ENCODE data around the gene DNA2. TPM values are rescaled to one million over a fixed set of nuclear protein-coding genes. Genes with fewer than 3 reads are reported as not detected.

Gene DNA2
- total RNA-seq, 1 donor from 2014 or later: 1.4 TPM

DNA sequence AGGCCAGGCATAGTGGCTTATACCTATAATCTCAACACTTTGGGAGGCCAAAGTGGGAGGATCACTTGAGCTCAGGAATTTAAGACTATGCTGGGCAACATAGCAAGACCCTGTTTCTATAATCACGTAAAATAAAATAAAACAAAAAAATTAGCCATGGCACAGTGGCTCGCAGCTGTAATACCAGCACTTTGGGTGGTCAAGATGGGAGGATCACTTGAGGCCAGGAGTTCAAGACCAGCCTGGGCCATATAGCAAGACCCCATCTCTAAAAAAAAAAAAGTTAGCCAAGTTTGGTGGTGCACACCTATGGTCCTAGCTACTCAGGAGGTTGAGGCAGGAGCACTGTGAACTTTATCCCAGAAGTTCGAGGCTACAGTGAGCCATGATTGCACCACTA, 30.9 kb downstream of the DNA2 start:
- no peaks in the 10 kb centered on the region for H3K36me3 ChIP-seq
- no peak overlapping the region for H3K27ac ChIP-seq
- intact Hi-C loops (cut with DNase I): no loop called here
- H3K9me3 ChIP-seq: no peaks in the 10 kb centered on the region
- H3K27me3 ChIP-seq: no peaks in the 10 kb centered on the region
- no peak overlapping the region for H3K4me3 ChIP-seq
- H3K4me1 ChIP-seq: no peaks in the 10 kb centered on the region
- DNase-seq (ENCODE audit: low spot score in 2 of 2): no peak
- TF ChIP-seq, protein P1, sequence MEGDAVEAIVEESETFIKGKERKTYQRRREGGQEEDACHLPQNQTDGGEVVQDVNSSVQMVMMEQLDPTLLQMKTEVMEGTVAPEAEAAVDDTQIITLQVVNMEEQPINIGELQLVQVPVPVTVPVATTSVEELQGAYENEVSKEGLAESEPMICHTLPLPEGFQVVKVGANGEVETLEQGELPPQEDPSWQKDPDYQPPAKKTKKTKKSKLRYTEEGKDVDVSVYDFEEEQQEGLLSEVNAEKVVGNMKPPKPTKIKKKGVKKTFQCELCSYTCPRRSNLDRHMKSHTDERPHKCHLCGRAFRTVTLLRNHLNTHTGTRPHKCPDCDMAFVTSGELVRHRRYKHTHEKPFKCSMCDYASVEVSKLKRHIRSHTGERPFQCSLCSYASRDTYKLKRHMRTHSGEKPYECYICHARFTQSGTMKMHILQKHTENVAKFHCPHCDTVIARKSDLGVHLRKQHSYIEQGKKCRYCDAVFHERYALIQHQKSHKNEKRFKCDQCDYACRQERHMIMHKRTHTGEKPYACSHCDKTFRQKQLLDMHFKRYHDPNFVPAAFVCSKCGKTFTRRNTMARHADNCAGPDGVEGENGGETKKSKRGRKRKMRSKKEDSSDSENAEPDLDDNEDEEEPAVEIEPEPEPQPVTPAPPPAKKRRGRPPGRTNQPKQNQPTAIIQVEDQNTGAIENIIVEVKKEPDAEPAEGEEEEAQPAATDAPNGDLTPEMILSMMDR (IDR thresholded peaks at IDR 0.05): no peak

DNA sequence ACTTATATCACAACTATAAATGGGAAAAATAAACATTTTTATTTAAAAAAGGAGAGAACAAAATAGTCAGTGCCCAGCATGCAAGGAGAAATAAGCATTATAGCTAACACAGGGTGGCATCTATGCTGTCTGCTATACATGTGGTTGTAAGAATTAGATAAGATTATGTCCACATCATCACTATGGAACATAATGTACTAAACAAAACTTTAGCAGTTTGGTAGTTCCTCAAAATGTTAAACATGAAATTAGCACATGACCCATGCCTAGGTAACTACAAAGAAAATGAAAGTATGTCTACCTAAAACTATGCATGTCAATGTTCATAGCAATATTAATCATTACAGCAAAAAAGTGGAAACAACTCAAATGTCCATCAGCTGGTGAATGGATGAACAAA, 36.0 kb downstream of the DNA2 start:
- Histone ChIP-seq H3K4me1 (no peaks in the 10 kb centered on the region), H3K27ac (no peak overlapping the region), H3K36me3 (no peaks in the 10 kb centered on the region), H3K9me3 (no peaks in the 10 kb centered on the region), H3K4me3 (no peak overlapping the region), H3K27me3 (no peaks in the 10 kb centered on the region)
- TF ChIP-seq, protein P1 (IDR thresholded peaks at IDR 0.05): no peak
- intact Hi-C loops (cut with DNase I): no loop called here
- no peak for DNase-seq (ENCODE audit: low spot score in 2 of 2)

DNA sequence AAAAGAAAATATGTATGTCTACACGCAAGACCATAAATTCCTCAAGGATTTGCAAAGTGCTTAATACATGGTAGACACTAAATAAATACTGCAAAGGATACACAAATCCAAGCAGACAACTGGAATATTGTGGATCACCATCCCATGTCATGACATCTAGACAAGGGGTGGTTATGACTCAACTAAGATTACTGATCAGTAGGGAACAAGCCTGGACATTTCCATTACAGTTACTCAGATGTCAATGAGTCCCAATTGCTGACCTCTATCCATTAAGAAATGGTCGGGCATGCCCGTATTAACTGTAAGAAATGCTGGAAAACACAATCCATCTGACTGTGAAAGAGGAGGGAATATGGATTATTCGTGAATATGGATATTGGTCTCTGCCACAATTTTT, 37.1 kb downstream of the DNA2 start:
- TF ChIP-seq, protein P1 (IDR thresholded peaks at IDR 0.05): no peak
- H3K27me3 ChIP-seq: no peaks in the 10 kb centered on the region
- H3K27ac ChIP-seq: no peak overlapping the region
- intact Hi-C loops (cut with DNase I): no loop called here
- no peaks in the 10 kb centered on the region for H3K36me3 ChIP-seq
- DNase-seq (ENCODE audit: low spot score in 2 of 2): no peak
- H3K4me1 ChIP-seq: no peaks in the 10 kb centered on the region
- no peaks in the 10 kb centered on the region for H3K9me3 ChIP-seq
- H3K4me3 ChIP-seq: no peak overlapping the region

DNA sequence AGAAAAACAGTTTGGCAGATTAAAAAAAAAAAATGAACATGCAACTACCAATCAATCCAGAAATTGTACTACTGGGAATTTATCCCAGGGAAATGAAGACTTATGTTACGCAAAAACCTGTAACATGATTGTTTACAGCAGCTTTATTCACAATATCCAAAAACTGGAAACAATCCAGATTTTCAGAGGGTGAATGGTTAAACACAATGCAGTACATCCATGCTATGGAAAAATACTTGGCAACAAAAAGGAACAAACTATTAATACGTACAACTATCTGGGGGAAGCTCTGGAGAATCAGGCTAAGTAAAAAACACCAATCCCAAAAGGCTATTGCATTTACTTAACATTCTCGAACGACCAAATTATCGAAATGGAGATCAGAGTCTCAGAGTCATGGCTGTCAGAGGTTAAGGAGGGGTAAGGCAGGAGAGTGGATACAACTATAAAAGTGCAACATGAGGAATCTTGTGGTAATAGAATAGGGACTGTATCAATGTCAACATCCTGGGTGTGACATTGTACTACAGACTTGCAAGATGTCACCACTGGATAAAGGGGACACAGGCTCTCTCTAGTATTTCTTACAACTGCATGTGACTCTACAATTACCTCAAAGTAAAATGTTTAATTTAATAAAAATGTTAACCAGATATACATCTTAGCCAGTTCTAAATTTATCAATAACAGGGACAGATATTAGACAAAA, 43.2 kb downstream of the DNA2 start:
- H3K36me3 ChIP-seq: no peaks in the 10 kb centered on the region
- H3K4me1 ChIP-seq: no peaks in the 10 kb centered on the region
- no peaks in the 10 kb centered on the region for H3K27me3 ChIP-seq
- H3K27ac ChIP-seq: no peak overlapping the region
- no peak overlapping the region for H3K4me3 ChIP-seq
- DNase-seq (ENCODE audit: low spot score in 2 of 2): no peak
- TF ChIP-seq, protein P1 (IDR thresholded peaks at IDR 0.05): no peak
- intact Hi-C loops (cut with DNase I): no loop called here
- H3K9me3 ChIP-seq: no peaks in the 10 kb centered on the region

DNA sequence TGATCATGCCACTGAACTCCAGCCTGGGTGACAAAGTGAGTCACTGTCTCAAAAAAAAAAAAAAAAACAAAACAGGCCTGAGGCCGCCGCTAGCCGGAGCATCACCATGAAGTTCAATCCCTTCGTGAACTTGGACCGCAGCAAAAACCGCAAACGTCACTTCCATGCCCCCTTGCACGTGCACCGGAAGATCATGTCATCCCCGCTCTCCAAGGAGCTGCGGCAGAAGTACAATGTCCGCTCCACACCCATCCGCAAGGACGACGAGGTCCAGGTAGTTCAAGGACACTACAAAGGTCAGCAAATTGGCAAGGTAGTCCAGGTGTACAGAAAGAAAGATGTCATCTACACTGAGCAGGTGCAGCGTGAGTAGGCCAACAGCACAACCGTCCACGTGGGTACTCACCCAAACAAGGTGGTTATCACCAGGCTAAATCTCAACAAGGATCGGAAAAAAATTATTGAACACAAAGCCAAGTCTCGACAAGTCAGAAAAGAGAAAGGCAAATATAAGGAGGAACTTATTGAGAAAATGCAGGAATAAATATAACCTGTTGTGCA, 47.2 kb downstream of the DNA2 start:
- DNase-seq (ENCODE audit: low spot score in 2 of 2): no peak
- H3K9me3 ChIP-seq: no peaks in the 10 kb centered on the region
- H3K4me1 ChIP-seq: no peaks in the 10 kb centered on the region
- TF ChIP-seq, protein P1 (IDR thresholded peaks at IDR 0.05): no peak
- no peak overlapping the region for H3K27ac ChIP-seq
- H3K4me3 ChIP-seq: no peak overlapping the region
- H3K27me3 ChIP-seq: no peaks in the 10 kb centered on the region
- intact Hi-C loops (cut with DNase I): no loop called here
- no peaks in the 10 kb centered on the region for H3K36me3 ChIP-seq

Measured in ascending aorta (tissue), 2 donors.